ENCODE measurements around the gene RIPOR3.

- no peak for TF ChIP-seq EP300 (IDR thresholded peaks at IDR 0.05)
- no peak for TF ChIP-seq CTCF (IDR thresholded peaks at IDR 0.05)
- no peak for TF ChIP-seq POLR2A (IDR thresholded peaks at IDR 0.05; ENCODE audit: low read depth)
Observed at GRCh38 chr20:50538276-50538675, 153.1 kb downstream of the RIPOR3 start.
